Hepatocyte (in vitro differentiated cells): ENCODE data around the gene GRIN2D. TPM values are rescaled to one million over a fixed set of nuclear protein-coding genes. Genes with fewer than 3 reads are reported as not detected.
A peak's percentile ranks its signal among the peaks of the same experiment; 100 is the strongest.

Experiments
- DNase-seq: peaks from one replicate; pipeline ENCODE4 v3.0.0-alpha.2; 2016; ENCODE audit warnings: low spot score
- H2AFZ ChIP-seq: fragments of 200-600 bp; sonication (generic); 2 replicates; pipeline ENCODE4 v1.6.0; 2016; ENCODE audit warnings: antibody characterized with exemption, mild to moderate bottlenecking
- H3K27ac ChIP-seq: fragments of 200-600 bp; sonication (generic); 2 replicates; pipeline ENCODE4 v1.5.1; 2016; ENCODE audit warnings: mild to moderate bottlenecking
- H3K27me3 ChIP-seq: fragments of 200-600 bp; sonication (generic); 2 replicates; pipeline ENCODE4 v1.6.1; 2016
- H3K36me3 ChIP-seq: fragments of 200-600 bp; sonication (generic); replicated peaks from 2 replicates; pipeline ENCODE4 v1.5.1; 2016; ENCODE audit warnings: low read depth; ENCODE audit not compliant: insufficient read depth
- H3K4me1 ChIP-seq: fragments of 200-600 bp; sonication (generic); 2 replicates; pipeline ENCODE4 v1.5.1; 2016; ENCODE audit warnings: mild to moderate bottlenecking, moderate library complexity; ENCODE audit not compliant: insufficient read depth
- H3K4me2 ChIP-seq: fragments of 200-600 bp; sonication (generic); 2 replicates; pipeline ENCODE4 v1.6.0; 2016
- H3K4me3 ChIP-seq: fragments of 200-600 bp; sonication (generic); 2 replicates; pipeline ENCODE4 v1.5.1; 2016; ENCODE audit warnings: mild to moderate bottlenecking
- H3K79me2 ChIP-seq: fragments of 200-600 bp; sonication (generic); 2 replicates; pipeline ENCODE4 v1.6.0; 2017; ENCODE audit warnings: mild to moderate bottlenecking
- H3K9me2 ChIP-seq: fragments of 200-600 bp; sonication (generic); replicated peaks from 2 replicates; pipeline ENCODE4 v1.6.0; 2017; ENCODE audit warnings: mild to moderate bottlenecking; ENCODE audit not compliant: insufficient read depth
- H3K9me3 ChIP-seq: fragments of 200-600 bp; sonication (generic); 2 replicates; pipeline ENCODE4 v1.5.1; 2016; ENCODE audit warnings: low read depth, mild to moderate bottlenecking
- H4K20me1 ChIP-seq: fragments of 200-600 bp; sonication (generic); 2 replicates; pipeline ENCODE4 v1.6.0; 2016; ENCODE audit warnings: mild to moderate bottlenecking; ENCODE audit not compliant: insufficient read depth, poor library complexity, severe bottlenecking
- CTCF ChIP-seq: fragments of 200-600 bp; sonication (generic); IDR thresholded peaks from 2 replicates; pipeline ENCODE4 v1.5.1; 2016; ENCODE audit warnings: antibody characterized with exemption, mild to moderate bottlenecking; ENCODE audit not compliant: poor library complexity
- EZH2 ChIP-seq: fragments of 200-600 bp; sonication (generic); IDR thresholded peaks from 2 replicates; pipeline ENCODE4 v1.6.1; 2016; ENCODE audit warnings: antibody characterized with exemption, mild to moderate bottlenecking, borderline replicate concordance
- EZH2phosphoT487 ChIP-seq: fragments of 200-600 bp; sonication (generic); IDR thresholded peaks from one replicate; pipeline ENCODE4 v1.6.1; 2018; ENCODE audit warnings: antibody characterized with exemption, mild to moderate bottlenecking, low read depth, moderate library complexity; ENCODE audit not compliant: unreplicated experiment, severe bottlenecking
- WGBS: methylation state at CpG from one replicate; pipeline ENCODE4 v1.1.6; 2016; ENCODE audit warnings: low lambda C conversion rate; ENCODE audit errors: missing lambda C conversion rate; 5-methylcytosine and 5-hydroxymethylcytosine counted together
- polyA plus RNA-seq: library from polyadenylated mRNA; unstranded; fragments of >200 nt; fragmentation: Nextera tagmentation; extraction: Ambion mirVana; gene quantifications from 2 replicates; pipeline ENCODE4 v1.2.1, GENCODE V29; 2016
- total RNA-seq: library from RNA; depleted of rRNA; stranded (reverse); fragments of >200 nt; gene quantifications from 2 replicates; pipeline ENCODE4 v1.2.3, GENCODE V29; 2014

Gene GRIN2D
- total and polyA plus RNA-seq, 2 experiments from 2014 or later = 1.00 to 2.1 TPM

- TF ChIP-seq EZH2phosphoT487 (no peak), CTCF (no peak), EZH2 (no peak)
- H3K79me2 ChIP-seq = no peaks in the 10 kb centered on the region
- DNase-seq = no peak
- H3K9me2 ChIP-seq = no peaks in the 10 kb centered on the region
- no peak overlapping the region for H3K4me3 ChIP-seq
- no peak overlapping the region for H3K27ac ChIP-seq
- H2AFZ ChIP-seq = no peak overlapping the region
- no peaks in the 10 kb centered on the region for H3K27me3 ChIP-seq
- H3K4me2 ChIP-seq = no peak overlapping the region
- H3K36me3 ChIP-seq = no peaks in the 10 kb centered on the region
- H3K9me3 ChIP-seq = no peaks in the 10 kb centered on the region
- H4K20me1 ChIP-seq = no peaks in the 10 kb centered on the region
- 96% methylated on average over 4 of the region's 5 CpGs for WGBS
- peaks cover 3% of the 10 kb centered on the region for H3K4me1 ChIP-seq
Observed at GRCh38 chr19:48359123-48359522, 34.3 kb upstream of the GRIN2D start.

GRCh38 chr19:48361912-48362311 lies 31.6 kb upstream of the GRIN2D start:
- Histone ChIP-seq H3K36me3 (no peaks in the 10 kb centered on the region), H3K9me3 (no peaks in the 10 kb centered on the region), H3K27ac (no peak overlapping the region), H3K27me3 (no peaks in the 10 kb centered on the region), H4K20me1 (no peaks in the 10 kb centered on the region), H2AFZ (no peak overlapping the region), H3K4me1 (no peaks in the 10 kb centered on the region), H3K4me2 (no peak overlapping the region), H3K79me2 (no peaks in the 10 kb centered on the region), H3K4me3 (no peak overlapping the region), H3K9me2 (no peaks in the 10 kb centered on the region)
- no peak for DNase-seq
- 98% methylated on average over 3 of the region's 3 CpGs for WGBS
- TF ChIP-seq CTCF (no peak), EZH2phosphoT487 (no peak), EZH2 (no peak)

- Histone ChIP-seq H3K27me3 (no peaks in the 10 kb centered on the region), H3K9me3 (no peaks in the 10 kb centered on the region), H4K20me1 (no peaks in the 10 kb centered on the region), H3K4me2 (peak overlapping the region; percentile 83), H3K4me3 (peak overlapping the region; percentile 8), H3K4me1 (no peaks in the 10 kb centered on the region), H3K36me3 (no peaks in the 10 kb centered on the region), H3K79me2 (no peaks in the 10 kb centered on the region), H3K27ac (peak overlapping the region; percentile 82), H2AFZ (peak overlapping the region; percentile 69), H3K9me2 (no peaks in the 10 kb centered on the region)
- no peak for TF ChIP-seq EZH2phosphoT487
- 6% methylated on average over 23 of the region's 26 CpGs for WGBS
- peak; percentile 97 for DNase-seq
Observed at GRCh38 chr19:48362716-48363499, 30.6 kb upstream of the GRIN2D start.

GRCh38 chr19:48363500-48363809 lies 30.0 kb upstream of the GRIN2D start:
- Histone ChIP-seq H3K4me2 (peak overlapping the region; percentile 83), H4K20me1 (no peaks in the 10 kb centered on the region), H3K9me3 (no peaks in the 10 kb centered on the region), H3K27me3 (no peaks in the 10 kb centered on the region), H3K4me3 (peak overlapping the region; percentile 8), H3K4me1 (no peaks in the 10 kb centered on the region), H3K79me2 (no peaks in the 10 kb centered on the region), H3K27ac (peak overlapping the region; percentile 82), H3K9me2 (no peaks in the 10 kb centered on the region), H2AFZ (peak overlapping the region; percentile 69), H3K36me3 (no peaks in the 10 kb centered on the region)
- TF ChIP-seq EZH2phosphoT487 = no peak
- TF ChIP-seq EZH2 = no peak
- no peak for TF ChIP-seq CTCF
- DNase-seq = peak; percentile 43
- 6% methylated on average over 10 of the region's 10 CpGs for whole genome bisulfite sequencing
